Neural cell (in vitro differentiated cells): ENCODE results near the gene SMC5. TPM values are rescaled to one million over a fixed set of nuclear protein-coding genes. Genes with fewer than 3 reads are reported as not detected.
A peak's percentile ranks its signal among the peaks of the same experiment; 100 is the strongest.

Experiments used
- H2AFZ ChIP-seq: fragments of 200-600, 300-800 bp; sonication (generic), shearing (Covaris generic); 2 replicates; pipeline ENCODE4 v1.6.0; 2014; ENCODE audit warnings: low read depth, mild to moderate bottlenecking, antibody characterized with exemption, low read length, moderate library complexity
- H3F3A ChIP-seq: fragments of 200-600 bp; shearing (Covaris generic); 2 replicates; pipeline ENCODE4 v1.6.1; 2016; ENCODE audit warnings: mild to moderate bottlenecking, moderate library complexity, mixed read lengths, antibody characterized with exemption, low read length; ENCODE audit not compliant: insufficient read depth, poor library complexity, severe bottlenecking
- H3K27ac ChIP-seq: fragments of 200-600, 300-800 bp; sonication (generic), shearing (Covaris generic); 2 replicates; pipeline ENCODE4 v1.5.1; 2014; ENCODE audit warnings: mild to moderate bottlenecking, low read length, moderate library complexity
- H3K27me3 ChIP-seq: fragments of 300-800, 200-600 bp; sonication (generic), shearing (Covaris generic); 2 replicates; pipeline ENCODE4 v1.6.0; 2014; ENCODE audit warnings: mild to moderate bottlenecking, low read depth, low read length, moderate library complexity; ENCODE audit not compliant: insufficient read depth
- H3K36me3 ChIP-seq: fragments of 300-800, 200-600 bp; sonication (generic), shearing (Covaris generic); 2 replicates; pipeline ENCODE4 v1.5.1; 2014; ENCODE audit warnings: mild to moderate bottlenecking, antibody characterized with exemption, low read length, moderate library complexity; ENCODE audit not compliant: insufficient read depth
- H3K4me2 ChIP-seq: fragments of 300-800, 200-600 bp; sonication (generic), shearing (Covaris generic); 2 replicates; pipeline ENCODE4 v1.6.0; 2014; ENCODE audit warnings: mild to moderate bottlenecking, low read length
- H3K4me3 ChIP-seq: fragments of 300-800, 200-600 bp; sonication (generic), shearing (Covaris generic); 2 replicates; pipeline ENCODE4 v1.5.1; 2014; ENCODE audit warnings: mild to moderate bottlenecking, low read length, moderate library complexity
- H3K79me2 ChIP-seq: fragments of 200-600 bp; shearing (Covaris generic); replicated peaks from 2 replicates; pipeline ENCODE4 v1.6.0; 2014; ENCODE audit warnings: mild to moderate bottlenecking, low read length, moderate library complexity; ENCODE audit not compliant: insufficient read depth
- H3K9ac ChIP-seq: fragments of 300-800, 200-600 bp; sonication (generic), shearing (Covaris generic); 2 replicates; pipeline ENCODE4 v1.6.1; 2016; ENCODE audit warnings: mild to moderate bottlenecking, low read length, mixed read lengths
- H3K9me2 ChIP-seq: fragments of 200-600 bp; shearing (Covaris generic); 2 replicates; pipeline ENCODE4 v1.6.1; 2016; ENCODE audit warnings: mild to moderate bottlenecking, low read length, mixed read lengths; ENCODE audit not compliant: insufficient read depth
- H3K9me3 ChIP-seq: fragments of 200-600, 300-800 bp; sonication (generic), shearing (Covaris generic); 2 replicates; pipeline ENCODE4 v1.6.1; 2016; ENCODE audit warnings: mild to moderate bottlenecking, mixed run types, low read length, moderate library complexity, mixed read lengths
- H4K20me1 ChIP-seq: fragments of 200-600 bp; shearing (Covaris generic); 2 replicates; pipeline ENCODE4 v1.6.1; 2016; ENCODE audit warnings: mild to moderate bottlenecking, mixed run types; ENCODE audit not compliant: insufficient read depth
- CTCF ChIP-seq: fragments of 450-650 bp; IDR thresholded peaks from 2 replicates; pipeline ENCODE4 v1.5.1; 2014; ENCODE audit warnings: antibody characterized with exemption, mild to moderate bottlenecking, moderate library complexity; ENCODE audit not compliant: poor library complexity, severe bottlenecking
- EP300 ChIP-seq: fragments of 450-650 bp; conservative IDR thresholded peaks from 2 replicates; pipeline ENCODE4 v1.6.1; 2014; ENCODE audit warnings: antibody characterized with exemption, mild to moderate bottlenecking, moderate library complexity; ENCODE audit not compliant: poor library complexity, severe bottlenecking
- EZH2 ChIP-seq: fragments of 200-600, 300-800 bp; shearing (Covaris generic), sonication (generic); IDR thresholded peaks from 2 replicates; pipeline ENCODE4 v1.6.1; 2014; ENCODE audit warnings: antibody characterized with exemption, low read length, borderline replicate concordance, mild to moderate bottlenecking; ENCODE audit not compliant: insufficient read depth, poor library complexity, severe bottlenecking
- RAD21 ChIP-seq: fragments of 450-650 bp; conservative IDR thresholded peaks from 2 replicates; pipeline ENCODE4 v1.6.1; 2014; ENCODE audit warnings: antibody characterized with exemption, mild to moderate bottlenecking, moderate library complexity
- SMC3 ChIP-seq: fragments of 450-650 bp; conservative IDR thresholded peaks from 2 replicates; pipeline ENCODE4 v1.6.1; 2014; ENCODE audit warnings: antibody characterized with exemption, mild to moderate bottlenecking, moderate library complexity; ENCODE audit not compliant: poor library complexity
- TAF1 ChIP-seq: IDR thresholded peaks from 2 replicates; pipeline ENCODE4 v1.6.1; 2012; ENCODE audit warnings: low read depth
- polyA plus RNA-seq: library from polyadenylated mRNA; depleted of rRNA; stranded (reverse); fragments of >200 nt; gene quantifications from 2 replicates; pipeline ENCODE4 v1.2.3, GENCODE V29; 2014

The SMC5 gene
- polyA plus RNA-seq, 1 donor from 2014 or later: 37.2 TPM

- Histone ChIP-seq H3F3A (no peaks in the 10 kb centered on the region), H3K4me2 (no peak overlapping the region), H3K27ac (no peak overlapping the region), H3K4me3 (no peak overlapping the region), H3K9me3 (no peaks in the 10 kb centered on the region), H3K27me3 (no peaks in the 10 kb centered on the region), H3K79me2 (no peaks in the 10 kb centered on the region), H3K36me3 (peaks cover 4% of the 10 kb centered on the region), H4K20me1 (no peaks in the 10 kb centered on the region), H3K9ac (no peak overlapping the region), H3K9me2 (no peaks in the 10 kb centered on the region), H2AFZ (no peak overlapping the region)
- peak; percentile 69 for TF ChIP-seq RAD21
- no peak for TF ChIP-seq EZH2
- peak; percentile 82 for TF ChIP-seq SMC3
- no peak for TF ChIP-seq EP300
- TF ChIP-seq CTCF: peak; percentile 64
These were observed 81.8 kb downstream of the SMC5 start for GRCh38 chr9:70340572-70340971.

GRCh38 chr9:70347046-70347445, 88.3 kb downstream of the SMC5 start:
- H3K27me3 ChIP-seq: no peaks in the 10 kb centered on the region
- H2AFZ ChIP-seq: no peak overlapping the region
- no peaks in the 10 kb centered on the region for H3K9me2 ChIP-seq
- H4K20me1 ChIP-seq: no peaks in the 10 kb centered on the region
- H3K9me3 ChIP-seq: no peaks in the 10 kb centered on the region
- H3K79me2 ChIP-seq: no peaks in the 10 kb centered on the region
- H3K27ac ChIP-seq: no peak overlapping the region
- no peaks in the 10 kb centered on the region for H3F3A ChIP-seq
- H3K4me2 ChIP-seq: no peak overlapping the region
- H3K9ac ChIP-seq: no peak overlapping the region
- H3K4me3 ChIP-seq: no peak overlapping the region
- H3K36me3 ChIP-seq: peaks cover 3% of the 10 kb centered on the region
- TF ChIP-seq CTCF: no peak
- no peak for TF ChIP-seq EP300
- TF ChIP-seq TAF1: no peak
- no peak for TF ChIP-seq RAD21

- Histone ChIP-seq H3K4me2 (no peak overlapping the region), H3K27me3 (no peaks in the 10 kb centered on the region), H3K4me3 (no peak overlapping the region), H2AFZ (no peak overlapping the region), H3K9ac (no peak overlapping the region), H3F3A (no peaks in the 10 kb centered on the region), H3K9me2 (no peaks in the 10 kb centered on the region), H3K36me3 (peaks cover 3% of the 10 kb centered on the region), H4K20me1 (no peaks in the 10 kb centered on the region), H3K79me2 (no peaks in the 10 kb centered on the region), H3K9me3 (no peaks in the 10 kb centered on the region), H3K27ac (no peak overlapping the region)
- TF ChIP-seq TAF1: no peak
- no peak for TF ChIP-seq CTCF
- no peak for TF ChIP-seq EZH2
These were observed 93.6 kb downstream of the SMC5 start for GRCh38 chr9:70352356-70352755.
